Skeletal muscle tissue (tissue), 4 donors: Measurements from ENCODE around the gene STRA8. TPM values are rescaled to one million over a fixed set of nuclear protein-coding genes. Genes with fewer than 3 reads are reported as not detected.
A peak's percentile ranks its signal among the peaks of the same experiment; 100 is the strongest.
"Not testable (repeated sequence)": the region's sequence is repeated elsewhere in the genome, so short reads cannot be mapped to it uniquely, and the experiment has no call there.

Experiments used
- H3K27ac ChIP-seq: one replicate; pipeline ENCODE4 v1.7.0; 2013; ENCODE audit warnings: mild to moderate bottlenecking, low read depth, low read length, inconsistent platforms
- H3K27me3 ChIP-seq, 3 donors: one replicate each; pipeline ENCODE4 v1.7.0; 2013; ENCODE audit warnings: low read length in 3 of 3; ENCODE audit not compliant: control insufficient read depth in 3 of 3, insufficient read depth in 3 of 3
- H3K36me3 ChIP-seq, 3 donors: one replicate each; pipeline ENCODE4 v1.7.0; 2013; ENCODE audit warnings: low read length in 3 of 3; ENCODE audit not compliant: control insufficient read depth in 3 of 3, insufficient read depth in 3 of 3
- H3K4me1 ChIP-seq, 3 donors: one replicate each; pipeline ENCODE4 v1.7.0; 2013; ENCODE audit warnings: low read length in 3 of 3, mild to moderate bottlenecking in 3 of 3; ENCODE audit not compliant: control insufficient read depth in 3 of 3, insufficient read depth in 3 of 3
- H3K4me3 ChIP-seq, 3 donors: one replicate each; pipeline ENCODE4 v1.7.0; 2013; ENCODE audit warnings: low read length in 3 of 3
- H3K9ac ChIP-seq, 3 donors: one replicate each; pipeline ENCODE4 v1.7.0; 2013; ENCODE audit warnings: low read length in 3 of 3, mild to moderate bottlenecking in 3 of 3, moderate library complexity in 2 of 3, low read depth in 1 of 3
- H3K9me3 ChIP-seq, 3 donors: one replicate each; pipeline ENCODE4 v1.7.0; 2013; ENCODE audit warnings: low read length in 3 of 3; ENCODE audit not compliant: control insufficient read depth in 3 of 3
- total RNA-seq: library from RNA; depleted of rRNA; stranded (reverse); fragments of >200 nt; gene quantifications from one replicate; pipeline ENCODE4 v1.2.3, GENCODE V29; 2014
- donor health status: Osteomylitis.

Gene STRA8
- total RNA-seq, 1 donor from 2014 or later, result not detected

- H3K4me3 ChIP-seq, result peak within 1 kb of the TSS; percentile 92 to 95 (median 94)
- peaks cover 18 to 21% (median 19%) of the 10 kb centered on the region in 3 donors for H3K4me1 ChIP-seq
- H3K36me3 ChIP-seq, result peaks cover 3 to 13% (median 4%) of the 10 kb centered on the region in 3 donors
- H3K9me3 ChIP-seq, result no peaks in the 10 kb centered on the region
- peak within 1 kb of the TSS; percentile 95 to 97 (median 96) for H3K9ac ChIP-seq
- H3K27ac ChIP-seq, result peak within 1 kb of the TSS; percentile 90
- no peaks in the 10 kb centered on the region for H3K27me3 ChIP-seq
These were observed 22.3 kb upstream of the STRA8 start, which contains the start of gene WDR91 for GRCh38 chr7:135211179-135211945. Gene WDR91, minus strand, starts transcription at chr7:135211526. Its CDS starts 24 bp downstream, at chr7:135211502.

GRCh38 chr7:135211946-135212685 lies 21.5 kb upstream of the STRA8 start:
- Histone ChIP-seq H3K4me1 (peaks cover 18 to 19% (median 19%) of the 10 kb centered on the region in 3 donors), H3K4me3 (peak overlapping the region; percentile 75 to 86 (median 82)), H3K27ac (peak overlapping the region; percentile 90), H3K9ac (peak overlapping the region; percentile 61 to 92 (median 83))
- H3K27me3 ChIP-seq, H3K9me3 ChIP-seq, H3K36me3 ChIP-seq: not testable (repeated sequence)

GRCh38 chr7:135213831-135214230 lies 19.8 kb upstream of the STRA8 start:
- peaks cover 8 to 12% (median 11%) of the 10 kb centered on the region in 3 donors for H3K4me1 ChIP-seq
- no peak overlapping the region for H3K4me3 ChIP-seq
- H3K9me3 ChIP-seq, result no peaks in the 10 kb centered on the region
- H3K27ac ChIP-seq, result no peak overlapping the region
- no peaks in the 10 kb centered on the region for H3K27me3 ChIP-seq
- no peaks in the 10 kb centered on the region for H3K36me3 ChIP-seq
- H3K9ac ChIP-seq, result no peak overlapping the region

- Histone ChIP-seq H3K4me1 (peaks cover 6 to 11% (median 7%) of the 10 kb centered on the region in 3 donors), H3K9me3 (no peaks in the 10 kb centered on the region), H3K4me3 (no peak overlapping the region), H3K27me3 (no peaks in the 10 kb centered on the region), H3K36me3 (no peaks in the 10 kb centered on the region), H3K27ac (no peak overlapping the region), H3K9ac (no peak overlapping the region)
These were observed 18.5 kb upstream of the STRA8 start for GRCh38 chr7:135215180-135215579.

GRCh38 chr7:135215698-135216097 lies 17.9 kb upstream of the STRA8 start:
- H3K36me3 ChIP-seq, result no peaks in the 10 kb centered on the region
- no peak overlapping the region for H3K4me3 ChIP-seq
- no peaks in the 10 kb centered on the region for H3K27me3 ChIP-seq
- H3K4me1 ChIP-seq, result peaks cover 2 to 6% (median 2%) of the 10 kb centered on the region in 3 donors
- H3K27ac ChIP-seq, result no peak overlapping the region
- no peak overlapping the region for H3K9ac ChIP-seq
- H3K9me3 ChIP-seq, result no peaks in the 10 kb centered on the region

GRCh38 chr7:135217645-135218509 lies 15.8 kb upstream of the STRA8 start:
- no peaks in the 10 kb centered on the region for H3K27me3 ChIP-seq
- no peak overlapping the region for H3K27ac ChIP-seq
- no peaks in the 10 kb centered on the region for H3K36me3 ChIP-seq
- H3K4me1 ChIP-seq, result no peaks in the 10 kb centered on the region
- H3K9me3 ChIP-seq, result no peaks in the 10 kb centered on the region
- no peak overlapping the region for H3K4me3 ChIP-seq
- no peak overlapping the region for H3K9ac ChIP-seq

GRCh38 chr7:135224027-135224426 lies 9.6 kb upstream of the STRA8 start:
- H3K27ac ChIP-seq, result no peak overlapping the region
- H3K4me1 ChIP-seq, result no peaks in the 10 kb centered on the region
- H3K9me3 ChIP-seq, result no peaks in the 10 kb centered on the region
- H3K9ac ChIP-seq, result no peak overlapping the region
- H3K4me3 ChIP-seq, result no peak overlapping the region
- H3K27me3 ChIP-seq, result no peaks in the 10 kb centered on the region
- no peaks in the 10 kb centered on the region for H3K36me3 ChIP-seq

GRCh38 chr7:135231686-135232085 lies 2.0 kb upstream of the STRA8 start:
- Histone ChIP-seq H3K4me3 (no peak overlapping the region), H3K9me3 (no peaks in the 10 kb centered on the region), H3K36me3 (no peaks in the 10 kb centered on the region), H3K27ac (no peak overlapping the region), H3K9ac (no peak overlapping the region), H3K27me3 (no peaks in the 10 kb centered on the region), H3K4me1 (no peaks in the 10 kb centered on the region)

- H3K9me3 ChIP-seq, result no peaks in the 10 kb centered on the region
- no peaks in the 10 kb centered on the region for H3K27me3 ChIP-seq
- no peaks in the 10 kb centered on the region for H3K36me3 ChIP-seq
- H3K4me3 ChIP-seq, result no peak overlapping the region
- H3K27ac ChIP-seq, result no peak overlapping the region
- no peaks in the 10 kb centered on the region for H3K4me1 ChIP-seq
- H3K9ac ChIP-seq, result no peak overlapping the region
These were observed 1.6 kb upstream of the STRA8 start for GRCh38 chr7:135232087-135232486.
